Activated CD8-positive, alpha-beta memory T cell treated with anti-CD3 and anti-CD28 coated beads for 1 hour (primary cell): ENCODE measurements around the gene COL15A1.

Source experiments
- DNase-seq, 2 donors: peaks; one replicate each; pipeline ENCODE4 v3.0.0-alpha.2; 2020; ENCODE audit warnings: low read depth in 1 of 2; ENCODE audit errors: extremely low read depth in 1 of 2

The COL15A1 gene

GRCh38 chr9:99051851-99052250 is 108.1 kb downstream of the COL15A1 start:
- DNase-seq, result no peak

- DNase-seq, result no peak
Measured at GRCh38 chr9:99052815-99053715, 109.4 kb downstream of the COL15A1 start.

- no peak for DNase-seq
Measured at GRCh38 chr9:99054581-99054980, 110.9 kb downstream of the COL15A1 start.

GRCh38 chr9:99055384-99055783 is 111.7 kb downstream of the COL15A1 start:
- no peak for DNase-seq

GRCh38 chr9:99056186-99056585 is 112.5 kb downstream of the COL15A1 start:
- DNase-seq, result no peak

GRCh38 chr9:99056886-99057664 is 113.4 kb downstream of the COL15A1 start:
- DNase-seq, result no peak

GRCh38 chr9:99057665-99058625 is 114.2 kb downstream of the COL15A1 start:
- DNase-seq, result peak in 1 of 2 donors; percentile 44

- no peak for DNase-seq
Measured at GRCh38 chr9:99058964-99059921, 115.5 kb downstream of the COL15A1 start.

GRCh38 chr9:99060621-99061020 is 116.9 kb downstream of the COL15A1 start:
- DNase-seq, result no peak

GRCh38 chr9:99062549-99062948 is 118.8 kb downstream of the COL15A1 start:
- no peak for DNase-seq

- DNase-seq, result no peak
Measured at GRCh38 chr9:99063522-99063921, 119.8 kb downstream of the COL15A1 start.

- DNase-seq, result no peak
Measured at GRCh38 chr9:99066571-99066970, 122.9 kb downstream of the COL15A1 start.

- no peak for DNase-seq
Measured at GRCh38 chr9:99069075-99069474, 125.4 kb downstream of the COL15A1 start.

GRCh38 chr9:99069546-99069945 is 125.8 kb downstream of the COL15A1 start:
- no peak for DNase-seq

- no peak for DNase-seq
Measured at GRCh38 chr9:99070681-99071080, 127.0 kb downstream of the COL15A1 start.

GRCh38 chr9:99071313-99072039 is 127.8 kb downstream of the COL15A1 start:
- DNase-seq, result no peak

GRCh38 chr9:99072040-99072394 is 128.3 kb downstream of the COL15A1 start:
- DNase-seq, result no peak

GRCh38 chr9:99073347-99073746 is 129.6 kb downstream of the COL15A1 start:
- no peak for DNase-seq
